Loucy (cell line): ENCODE data around the gene ANKZF1.

Experiments used
- H2AFZ ChIP-seq: fragments of 200-600 bp; sonication (generic); 2 replicates; pipeline ENCODE4 v1.6.0; 2016; ENCODE audit warnings: antibody characterized with exemption, mild to moderate bottlenecking, low read length, moderate library complexity
- H3F3A ChIP-seq: fragments of 200-600 bp; 2 replicates; pipeline ENCODE4 v1.6.0; 2016; ENCODE audit warnings: antibody characterized with exemption, low read depth, mild to moderate bottlenecking
- H3K27me3 ChIP-seq: fragments of 200-600 bp; sonication (generic); 2 replicates; pipeline ENCODE4 v1.6.1; 2014; ENCODE audit warnings: low read length, mild to moderate bottlenecking; ENCODE audit not compliant: insufficient read depth, poor library complexity, severe bottlenecking
- H3K36me3 ChIP-seq: fragments of 200-600 bp; sonication (generic); 2 replicates; pipeline ENCODE4 v1.6.1; 2016; ENCODE audit warnings: low read length; ENCODE audit not compliant: insufficient read depth
- H3K4me1 ChIP-seq: fragments of 200-600 bp; sonication (generic); 2 replicates; pipeline ENCODE4 v1.5.1; 2014; ENCODE audit warnings: low read length, mild to moderate bottlenecking; ENCODE audit not compliant: insufficient read depth, poor library complexity, severe bottlenecking
- H3K4me2 ChIP-seq: fragments of 200-600 bp; sonication (generic); 2 replicates; pipeline ENCODE4 v1.6.0; 2014; ENCODE audit warnings: antibody characterized with exemption, low read length, low read depth, mild to moderate bottlenecking; ENCODE audit not compliant: poor library complexity, severe bottlenecking
- H3K4me3 ChIP-seq: fragments of 200-600 bp; sonication (generic); 2 replicates; pipeline ENCODE4 v1.5.1; 2014; ENCODE audit warnings: low read length, mild to moderate bottlenecking, mixed read lengths; ENCODE audit not compliant: poor library complexity, severe bottlenecking
- H3K79me2 ChIP-seq: fragments of 200-600 bp; sonication (generic); 2 replicates; pipeline ENCODE4 v1.6.1; 2014; ENCODE audit warnings: low read length; ENCODE audit not compliant: insufficient read depth
- H3K9ac ChIP-seq: fragments of 200-600 bp; sonication (generic); 2 replicates; pipeline ENCODE4 v1.6.0; 2014; ENCODE audit warnings: mild to moderate bottlenecking, low read depth, low read length, moderate library complexity; ENCODE audit not compliant: poor library complexity, severe bottlenecking
- H3K9me2 ChIP-seq: fragments of 200-600 bp; sonication (generic); replicated peaks from 2 replicates; pipeline ENCODE4 v1.6.1; 2016; ENCODE audit warnings: low read depth, low read length, mixed read lengths
- H3K9me3 ChIP-seq: fragments of 200-600 bp; sonication (generic); 2 replicates; pipeline ENCODE4 v1.6.1; 2014; ENCODE audit warnings: mild to moderate bottlenecking, antibody characterized with exemption, low read length, low read depth; ENCODE audit not compliant: insufficient read depth
- H4K20me1 ChIP-seq: fragments of 200-600 bp; sonication (generic); 2 replicates; pipeline ENCODE4 v1.6.0; 2014; ENCODE audit warnings: antibody characterized with exemption, low read length, mild to moderate bottlenecking; ENCODE audit not compliant: insufficient read depth, poor library complexity, severe bottlenecking
- CTCF ChIP-seq: fragments of 200-600 bp; sonication (generic); conservative IDR thresholded peaks from 2 replicates; pipeline ENCODE4 v1.5.1; 2014; ENCODE audit warnings: mild to moderate bottlenecking, antibody characterized with exemption, low read length
- EZH2phosphoT487 ChIP-seq: fragments of 200-600 bp; IDR thresholded peaks from 2 replicates; pipeline ENCODE4 v1.6.1; 2018; ENCODE audit warnings: antibody characterized with exemption, mild to moderate bottlenecking, moderate library complexity, borderline replicate concordance

ANKZF1 gene

GRCh38 chr2:219210196-219210885 is 19.3 kb upstream of the ANKZF1 start:
- Histone ChIP-seq H3K36me3 (no peaks in the 10 kb centered on the region), H3K9me2 (no peaks in the 10 kb centered on the region), H3K4me1 (peaks cover 18% of the 10 kb centered on the region), H3K27me3 (no peaks in the 10 kb centered on the region), H2AFZ (no peak overlapping the region), H3K9me3 (no peaks in the 10 kb centered on the region), H3K9ac (no peak overlapping the region), H3K79me2 (peaks cover 9% of the 10 kb centered on the region; the same call in 1 of the 2 replicates), H3F3A (0 out of 2 replicates have a peak, but pooled peaks cover 5% of the 10 kb centered on the region), H3K4me3 (no peak overlapping the region), H3K4me2 (no peak overlapping the region), H4K20me1 (peaks cover 4% of the 10 kb centered on the region)
- TF ChIP-seq CTCF (no peak), EZH2phosphoT487 (no peak)

- Histone ChIP-seq H3K9ac (no peak overlapping the region), H3K79me2 (peaks cover 9% of the 10 kb centered on the region; the same call in 1 of the 2 replicates), H3F3A (0 out of 2 replicates have a peak, but pooled peaks cover 5% of the 10 kb centered on the region), H3K9me2 (no peaks in the 10 kb centered on the region), H4K20me1 (peaks cover 4% of the 10 kb centered on the region), H3K27me3 (no peaks in the 10 kb centered on the region), H3K9me3 (no peaks in the 10 kb centered on the region), H2AFZ (no peak overlapping the region), H3K4me2 (no peak overlapping the region), H3K36me3 (no peaks in the 10 kb centered on the region), H3K4me3 (no peak overlapping the region), H3K4me1 (peaks cover 16% of the 10 kb centered on the region)
- TF ChIP-seq EZH2phosphoT487 (no peak), CTCF (no peak)
Observed at GRCh38 chr2:219210886-219211362, 18.7 kb upstream of the ANKZF1 start.

- Histone ChIP-seq H3K4me1 (peaks cover 9% of the 10 kb centered on the region), H3K9ac (no peak overlapping the region), H3K4me2 (no peak overlapping the region), H3K9me3 (no peaks in the 10 kb centered on the region), H3K27me3 (no peaks in the 10 kb centered on the region), H3F3A (no peaks in the 10 kb centered on the region), H3K36me3 (no peaks in the 10 kb centered on the region), H3K4me3 (no peak overlapping the region), H4K20me1 (no peaks in the 10 kb centered on the region), H2AFZ (no peak overlapping the region), H3K79me2 (no peaks in the 10 kb centered on the region), H3K9me2 (no peaks in the 10 kb centered on the region)
- TF ChIP-seq EZH2phosphoT487 (no peak), CTCF (no peak)
Observed at GRCh38 chr2:219213026-219213415, 16.6 kb upstream of the ANKZF1 start.
